Measurements from ENCODE around the gene MYO1E.

GRCh38 chr15:59396211-59396610 lies 23.5 kb upstream of the MYO1E start:
- TF ChIP-seq CTCF (IDR thresholded peaks at IDR 0.05) (no peak), EP300 (IDR thresholded peaks at IDR 0.05; ENCODE audit: low read depth) (no peak), POLR2AphosphoS5 (IDR thresholded peaks at IDR 0.05) (no peak), POLR2A (IDR thresholded peaks at IDR 0.05) (no peak)

All from transverse colon (tissue), 4 donors.